ENCODE results near the gene ASPSCR1. TPM values are rescaled to one million over a fixed set of nuclear protein-coding genes. Genes with fewer than 3 reads are reported as not detected.

ASPSCR1 gene
- total RNA-seq, 1 experiment from 2014 or later, result 59.2 TPM

GRCh38 chr17:82060614-82061013, 83.2 kb downstream of the ASPSCR1 start:
- Mint-ChIP-seq H3K4me3 (ENCODE audit: unreplicated experiment) (no peak overlapping the region), H3K27me3 (ENCODE audit: insufficient read depth, unreplicated experiment) (no peaks in the 10 kb centered on the region), H3K4me1 (ENCODE audit: low read depth, unreplicated experiment) (no peaks in the 10 kb centered on the region), H3K27ac (ENCODE audit: unreplicated experiment) (no peak overlapping the region), H3K9me3 (ENCODE audit: unreplicated experiment) (no peaks in the 10 kb centered on the region), H3K36me3 (ENCODE audit: insufficient read depth, unreplicated experiment) (peaks cover 67% of the 10 kb centered on the region)
- BruUV-seq (replicated peaks), result no TSS peak
- Histone ChIP-seq H3K36me3 (ENCODE audit: control insufficient read depth, insufficient read depth, low read length) (peaks cover 3% of the 10 kb centered on the region), H3K4me1 (0 out of 2 replicates have a peak, but pooled peaks cover 5% of the 10 kb centered on the region), H3K4me3 (ENCODE audit: low read depth, low read length) (no peak overlapping the region), H3K9me3 (no peaks in the 10 kb centered on the region), H3K27me3 (replicated peaks; ENCODE audit: control insufficient read depth, insufficient read depth, low read length) (no peaks in the 10 kb centered on the region)
- CTCF ChIA-PET, result interaction anchor here (1.7 kb wide), 1 partner anchor 30 kb away, joined by 5 read pairs; no protein-coding TSS in a partner anchor
- intact Hi-C loops (cut with micrococcal nuclease; ENCODE audit: unreplicated experiment), result no loop called here
- POLR2A ChIA-PET, result interaction anchor here (0.6 kb wide), 1 partner anchor 145 kb away, joined by 3 read pairs; no protein-coding TSS in a partner anchor
- TF ChIP-seq CTCF (IDR thresholded peaks at IDR 0.05; ENCODE audit: insufficient read depth in 1 of 2, low read depth in 1 of 2, low read length in 1 of 2, severe bottlenecking in 1 of 2, unreplicated experiment in 1 of 2), result no peak
- no peak for DNase-seq

GRCh38 chr17:82061047-82061925, 83.9 kb downstream of the ASPSCR1 start:
- ChIA-PET POLR2A (no interaction called here), CTCF (interaction anchor here (0.7 to 2.0 kb wide), 3 partner anchors 12 to 31 kb away, joined by 4 to 7 read pairs (median 5); no protein-coding TSS in a partner anchor)
- Histone ChIP-seq H3K4me1 (peaks cover 10% of the 10 kb centered on the region), H3K27me3 (replicated peaks; ENCODE audit: control insufficient read depth, insufficient read depth, low read length) (no peaks in the 10 kb centered on the region), H3K36me3 (ENCODE audit: control insufficient read depth, insufficient read depth, low read length) (peaks cover 3% of the 10 kb centered on the region), H3K9me3 (no peaks in the 10 kb centered on the region), H3K4me3 (ENCODE audit: low read depth, low read length) (no peak overlapping the region)
- intact Hi-C loops (cut with micrococcal nuclease; ENCODE audit: unreplicated experiment), result no loop called here
- no peak overlapping the region for H3K27ac Mint-ChIP-seq (ENCODE audit: unreplicated experiment)
- H3K4me3 Mint-ChIP-seq (ENCODE audit: unreplicated experiment), result no peak overlapping the region
- no peaks in the 10 kb centered on the region for H3K4me1 Mint-ChIP-seq (ENCODE audit: low read depth, unreplicated experiment)
- BruUV-seq (replicated peaks), result no TSS peak
- H3K9me3 Mint-ChIP-seq (ENCODE audit: unreplicated experiment), result no peaks in the 10 kb centered on the region
- no peaks in the 10 kb centered on the region for H3K27me3 Mint-ChIP-seq (ENCODE audit: insufficient read depth, unreplicated experiment)
- no peak for TF ChIP-seq CTCF (IDR thresholded peaks at IDR 0.05; ENCODE audit: insufficient read depth in 1 of 2, low read depth in 1 of 2, low read length in 1 of 2, severe bottlenecking in 1 of 2, unreplicated experiment in 1 of 2)
- H3K36me3 Mint-ChIP-seq (ENCODE audit: insufficient read depth, unreplicated experiment), result peaks cover 60% of the 10 kb centered on the region
- DNase-seq, result no peak

GRCh38 chr17:82062076-82062983, 84.9 kb downstream of the ASPSCR1 start:
- TF ChIP-seq CTCF (IDR thresholded peaks at IDR 0.05; ENCODE audit: insufficient read depth in 1 of 2, low read depth in 1 of 2, low read length in 1 of 2, severe bottlenecking in 1 of 2, unreplicated experiment in 1 of 2), result no peak
- peaks cover 3% of the 10 kb centered on the region; the same call in 1 of the 2 replicates for H3K36me3 ChIP-seq (ENCODE audit: control insufficient read depth, insufficient read depth, low read length)
- Mint-ChIP-seq H3K27me3 (ENCODE audit: insufficient read depth, unreplicated experiment) (no peaks in the 10 kb centered on the region), H3K4me3 (ENCODE audit: unreplicated experiment) (no peak overlapping the region), H3K9me3 (ENCODE audit: unreplicated experiment) (no peaks in the 10 kb centered on the region), H3K4me1 (ENCODE audit: low read depth, unreplicated experiment) (no peaks in the 10 kb centered on the region), H3K27ac (ENCODE audit: unreplicated experiment) (no peak overlapping the region), H3K36me3 (ENCODE audit: insufficient read depth, unreplicated experiment) (peaks cover 49% of the 10 kb centered on the region)
- ChIA-PET POLR2A (no interaction called here), CTCF (interaction anchor here (0.7 to 2.0 kb wide), 4 partner anchors 11 to 374 kb away, joined by 3 to 7 read pairs (median 4); no protein-coding TSS in a partner anchor)
- H3K4me3 ChIP-seq (ENCODE audit: low read depth, low read length), result no peak overlapping the region
- no peaks in the 10 kb centered on the region for H3K9me3 ChIP-seq
- H3K4me1 ChIP-seq, result peaks cover 12% of the 10 kb centered on the region
- no TSS peak for BruUV-seq (replicated peaks)
- intact Hi-C loops (cut with micrococcal nuclease; ENCODE audit: unreplicated experiment), result no loop called here
- no peaks in the 10 kb centered on the region for H3K27me3 ChIP-seq (replicated peaks; ENCODE audit: control insufficient read depth, insufficient read depth, low read length)
- DNase-seq, result no peak
